HT-29 (cell line): Measurements from ENCODE around the gene MYL10. TPM values are rescaled to one million over a fixed set of nuclear protein-coding genes. Genes with fewer than 3 reads are reported as not detected.

Source experiments
- DNase-seq: peaks from one replicate; pipeline ENCODE4 v3.0.0-alpha.2; 2015; ENCODE audit warnings: low spot score
- total RNA-seq: library from RNA; depleted of rRNA; stranded (reverse); fragments of >200 nt; shearing (Covaris generic); gene quantifications from 2 replicates; pipeline ENCODE4 v1.2.3, GENCODE V29; 2014; rRNA removed

Gene MYL10
- total RNA-seq, 1 experiment from 2014 or later = not detected

DNA sequence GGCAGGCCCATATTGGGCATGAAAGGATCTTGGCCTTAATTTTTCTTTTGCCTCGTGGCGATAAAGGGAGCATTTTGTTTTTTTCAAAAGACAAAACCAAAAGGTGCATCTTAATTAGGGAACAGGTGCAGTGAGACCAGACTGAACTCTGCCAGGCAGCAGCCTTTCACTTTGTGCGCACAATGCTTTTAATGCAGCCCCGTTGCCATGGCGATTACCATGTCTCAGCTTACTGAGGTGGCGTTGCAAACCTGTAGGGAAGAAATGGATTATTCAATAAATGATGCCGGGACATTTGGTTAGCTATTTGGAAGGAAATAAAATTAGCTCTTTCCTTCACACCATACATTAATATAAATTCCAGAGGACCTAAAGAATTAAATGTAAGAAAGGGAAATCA lies 61.9 kb downstream of the MYL10 start:
- no peak for DNase-seq

DNA sequence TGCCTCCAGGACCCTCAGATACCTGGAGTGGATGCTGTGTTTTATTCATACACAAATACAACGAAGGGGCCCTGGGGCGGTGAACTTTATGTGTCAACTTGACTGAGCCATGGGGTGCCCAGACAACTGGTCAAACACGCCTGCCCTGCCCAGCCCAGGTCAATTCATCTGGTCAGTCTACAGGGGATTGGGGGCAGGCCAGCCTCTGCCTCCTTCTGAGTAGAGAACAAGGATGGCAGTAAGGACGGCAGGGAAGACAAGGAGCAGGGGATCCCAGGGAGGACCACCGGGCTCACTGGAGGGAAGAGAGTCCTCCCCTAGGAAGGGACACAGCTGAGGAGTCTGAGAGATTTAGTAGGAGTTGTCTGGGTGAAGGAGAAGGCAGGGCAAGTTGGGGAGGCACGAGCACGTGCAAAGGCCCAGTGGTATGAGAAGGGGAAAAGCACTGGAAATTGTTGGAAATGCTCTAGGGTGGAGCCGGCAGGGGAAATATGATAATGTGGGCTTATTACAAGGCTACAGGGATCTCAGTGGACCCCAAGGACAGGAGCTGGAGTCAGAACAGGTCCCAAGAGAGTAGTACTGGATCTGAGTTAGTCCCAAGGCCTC lies 63.4 kb downstream of the MYL10 start:
- DNase-seq = no peak

DNA sequence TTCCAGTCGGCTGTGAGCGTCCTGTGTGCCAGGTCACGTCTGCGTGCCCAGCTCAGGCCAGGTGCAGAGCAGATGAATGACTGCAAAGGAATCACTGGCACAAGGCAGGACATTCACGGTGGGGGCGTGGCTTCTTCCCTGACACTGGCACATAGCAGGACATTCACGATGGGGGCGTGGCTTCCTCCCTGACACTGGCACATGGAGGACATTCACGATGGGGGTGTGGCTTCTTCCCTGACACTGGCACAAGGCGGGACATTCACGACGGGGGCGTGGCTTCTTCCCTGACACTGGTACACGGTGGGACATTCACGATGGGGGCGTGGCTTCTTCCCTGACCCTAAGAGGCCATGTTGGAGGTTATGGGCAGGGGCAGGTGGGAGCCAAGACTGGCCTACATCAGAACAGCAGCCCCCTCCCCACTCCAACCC lies 64.3 kb downstream of the MYL10 start:
- peak; percentile 73 for DNase-seq

DNA sequence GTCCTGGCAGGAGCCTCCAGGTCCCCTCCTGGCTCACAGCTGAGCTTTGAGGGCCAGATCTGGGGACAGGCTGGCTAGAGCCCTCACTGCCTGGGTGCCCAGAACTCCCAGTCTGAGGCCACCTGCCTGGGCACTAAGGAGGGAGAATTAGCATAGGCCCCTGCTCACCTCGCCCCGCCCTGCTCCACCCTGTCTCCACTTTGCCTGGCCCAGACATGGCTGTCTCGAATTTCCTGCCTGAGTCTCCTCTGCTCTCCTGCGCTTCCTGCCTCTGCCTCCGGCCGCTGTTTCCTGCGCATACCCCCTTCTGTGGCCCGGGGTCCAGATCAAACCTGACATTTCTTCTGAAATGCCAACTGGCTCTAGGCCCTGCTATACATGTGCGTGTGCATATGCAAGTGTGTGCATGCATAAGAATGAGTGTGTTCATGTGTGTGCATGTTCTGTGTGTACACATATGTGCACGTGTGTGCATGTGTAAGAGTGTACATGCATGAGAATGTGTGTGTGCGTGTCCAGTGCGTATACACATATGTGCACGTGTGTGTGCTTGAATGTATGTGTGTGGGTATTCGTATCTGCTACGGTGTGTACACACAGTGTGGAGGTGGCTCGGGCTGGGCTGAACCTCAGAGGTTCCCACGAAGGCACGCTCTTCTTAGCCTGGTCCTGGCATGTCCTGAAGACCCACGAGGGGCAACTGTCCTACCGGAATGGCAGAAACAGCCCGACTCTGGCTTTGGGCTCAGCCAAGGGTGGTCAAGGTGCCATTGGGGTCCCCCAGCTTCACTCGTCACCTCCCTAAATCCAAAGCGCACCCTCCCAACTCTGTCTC lies 64.9 kb downstream of the MYL10 start:
- no peak for DNase-seq

Other genes starting within 250 kb of the MYL10 start
- 41.9 and 48.3 TPM in 2 replicates for gene CUX1, start 188.3 kb upstream of the MYL10 start, total RNA-seq